Renal cortical epithelial cell (primary cell): ENCODE results near the gene SETBP1. TPM values are rescaled to one million over a fixed set of nuclear protein-coding genes. Genes with fewer than 3 reads are reported as not detected.

Source experiments
- DNase-seq: peaks from one replicate; pipeline ENCODE4 v3.0.0-alpha.2; 2011; ENCODE audit warnings: low read depth
- total RNA-seq: library from RNA; depleted of rRNA; stranded (reverse); fragments of >200 nt; gene quantifications from 2 replicates; pipeline ENCODE4 v1.2.3, GENCODE V29; 2014

The SETBP1 gene
- total RNA-seq, 1 donor from 2014 or later, result 17.9 TPM

- DNase-seq, result no peak
Observed at GRCh38 chr18:45109706-45110105, 429.0 kb downstream of the SETBP1 start.

- DNase-seq, result no peak
Observed at GRCh38 chr18:45110577-45111501, 430.2 kb downstream of the SETBP1 start.

- DNase-seq, result no peak
Observed at GRCh38 chr18:45111502-45111848, 430.8 kb downstream of the SETBP1 start.

- DNase-seq, result no peak
Observed at GRCh38 chr18:45112682-45113081, 432.0 kb downstream of the SETBP1 start.

GRCh38 chr18:45116116-45116515 is 435.4 kb downstream of the SETBP1 start:
- DNase-seq, result no peak
